H1 (cell line): ENCODE results near the gene TPM2. TPM values are rescaled to one million over a fixed set of nuclear protein-coding genes. Genes with fewer than 3 reads are reported as not detected.

Source experiments
- CTCF ChIA-PET: fragments of 300-600 bp; sonication (Branson Sonifier 250); formaldehyde crosslinking; loops from one replicate; lab custom pipeline; 2021; ENCODE audit not compliant: partially characterized antibody; lab: Charles Lee
- POLR2A ChIA-PET: fragments of 300-600 bp; sonication (Branson Sonifier 250); formaldehyde crosslinking; loops from one replicate; lab custom pipeline; 2021; ENCODE audit warnings: inconsistent platforms; ENCODE audit not compliant: partially characterized antibody; lab: Charles Lee
- DNase-seq, 2 experiments: peaks; one replicate each; pipeline versions ENCODE4 v3.0.0 to v3.0.0-alpha.2; 2010 to 2022; ENCODE audit warnings: low spot score in 2 of 2, low read depth in 1 of 2, mixed read lengths in 1 of 2
- FAIRE-seq: peaks from 2 replicates; lab custom pipeline; 2011; peaks lifted over from hg19 to GRCh38; lab: Jason Lieb, UNC
- H2AFZ ChIP-seq: 2 replicates; pipeline ENCODE4 v1.8.1; 2012; ENCODE audit warnings: low read length, inconsistent platforms
- H2AK5ac ChIP-seq: 2 replicates; pipeline ENCODE4 v1.6.1; 2013; ENCODE audit warnings: low read depth, low read length
- H2BK120ac ChIP-seq: replicated peaks from 2 replicates; pipeline ENCODE3; 2013; ENCODE audit warnings: low read depth, low read length, inconsistent platforms
- H2BK12ac ChIP-seq: 2 replicates; pipeline ENCODE4 v1.6.1; 2013; ENCODE audit warnings: low read depth, low read length
- H2BK15ac ChIP-seq: 2 replicates; pipeline ENCODE4 v1.6.1; 2013; ENCODE audit warnings: low read length
- H2BK20ac ChIP-seq: 2 replicates; pipeline ENCODE4 v1.6.1; 2013; ENCODE audit warnings: low read length
- H2BK5ac ChIP-seq: 2 replicates; pipeline ENCODE4 v1.6.1; 2013; ENCODE audit warnings: low read depth, low read length
- H3K14ac ChIP-seq: 2 replicates; pipeline ENCODE4 v1.6.1; 2013; ENCODE audit warnings: inconsistent platforms; ENCODE audit not compliant: insufficient read length
- H3K18ac ChIP-seq: 2 replicates; pipeline ENCODE4 v1.6.1; 2013; ENCODE audit warnings: low read length; ENCODE audit errors: extremely low read depth
- H3K23ac ChIP-seq: 2 replicates; pipeline ENCODE4 v1.6.1; 2013; ENCODE audit warnings: inconsistent platforms; ENCODE audit not compliant: insufficient read length
- H3K23me2 ChIP-seq: 2 replicates; pipeline ENCODE4 v1.6.1; 2013; ENCODE audit warnings: low read depth, low read length
- H3K27ac ChIP-seq: 2 replicates; pipeline ENCODE4 v1.6.1; 2011; ENCODE audit warnings: low read depth, low read length, inconsistent platforms
- H3K27me3 ChIP-seq, 4 experiments: replicated peaks in 1 of 4; 1 replicate in 1 of 4; 2 replicates in 3 of 4; pipeline versions ENCODE4 v1.6.1 to v1.8.1; 2011 to 2013; ENCODE audit warnings: low read length in 3 of 4, mild to moderate bottlenecking in 3 of 4, inconsistent platforms in 2 of 4, mixed read lengths in 2 of 4, moderate library complexity in 1 of 4; ENCODE audit not compliant: control insufficient read depth in 3 of 4, insufficient read depth in 3 of 4; ENCODE audit errors: extremely low read depth in 1 of 4
- H3K36me3 ChIP-seq, 4 experiments: 2 replicates each; pipeline versions ENCODE4 v1.6.1 to v1.8.1; 2011 to 2013; ENCODE audit warnings: mild to moderate bottlenecking in 4 of 4, low read length in 3 of 4, moderate library complexity in 2 of 4, control low read depth in 1 of 4, inconsistent platforms in 1 of 4; ENCODE audit not compliant: insufficient read depth in 4 of 4, control insufficient read depth in 2 of 4
- H3K4ac ChIP-seq: replicated peaks from 2 replicates; pipeline ENCODE3; 2013; ENCODE audit warnings: low read length, low read depth, mixed read lengths, inconsistent platforms; ENCODE audit not compliant: insufficient read length
- H3K4me1 ChIP-seq, 4 experiments: replicated peaks in 1 of 4; 1 replicate in 1 of 4; 2 replicates in 3 of 4; pipeline versions ENCODE4 v1.6.1 to v1.8.1; 2011 to 2013; ENCODE audit warnings: low read length in 3 of 4, inconsistent platforms in 2 of 4, mixed read lengths in 1 of 4; ENCODE audit not compliant: insufficient read depth in 4 of 4, control insufficient read depth in 3 of 4
- H3K4me2 ChIP-seq, 2 experiments: 2 replicates each; pipeline versions ENCODE4 v1.6.1 to v1.8.1; 2011 to 2013; ENCODE audit warnings: low read depth in 2 of 2, low read length in 2 of 2, control low read depth in 1 of 2, inconsistent platforms in 1 of 2, mild to moderate bottlenecking in 1 of 2; ENCODE audit not compliant: insufficient read depth in 1 of 2
- H3K4me3 ChIP-seq, 4 experiments: fragments of 200-600, 300-600 bp in 1 of 4; sonication (generic), shearing (Covaris generic), sonication (Bioruptor Twin) in 1 of 4; 2 replicates each; pipeline versions ENCODE4 v1.5.1 to v1.8.1; 2011 to 2016; ENCODE audit warnings: low read length in 4 of 4, low read depth in 3 of 4, control low read depth in 2 of 4, inconsistent platforms in 2 of 4, mild to moderate bottlenecking in 2 of 4, mixed read lengths in 1 of 4, moderate library complexity in 1 of 4; ENCODE audit not compliant: insufficient read depth in 2 of 4; ENCODE audit errors: extremely low read depth in 1 of 4
- H3K56ac ChIP-seq: replicated peaks from 2 replicates; pipeline ENCODE3; 2013; ENCODE audit warnings: low read depth, mild to moderate bottlenecking, mixed read lengths, low read length, inconsistent platforms; ENCODE audit not compliant: insufficient read length
- H3K79me1 ChIP-seq: 2 replicates; pipeline ENCODE4 v1.6.1; 2013; ENCODE audit warnings: low read depth, low read length, control low read depth
- H3K79me2 ChIP-seq, 2 experiments: 2 replicates each; pipeline versions ENCODE4 v1.6.1 to v1.8.1; 2012 to 2013; ENCODE audit warnings: low read length in 2 of 2, mild to moderate bottlenecking in 2 of 2, inconsistent platforms in 1 of 2; ENCODE audit not compliant: insufficient read depth in 2 of 2, control insufficient read depth in 1 of 2
- H3K9ac ChIP-seq, 4 experiments: replicated peaks in 1 of 4; 1 replicate in 1 of 4; 2 replicates in 3 of 4; pipeline versions ENCODE4 v1.6.1 to v1.8.1; 2011 to 2013; ENCODE audit warnings: low read depth in 3 of 4, low read length in 3 of 4, control low read depth in 2 of 4, mild to moderate bottlenecking in 2 of 4, moderate library complexity in 2 of 4, inconsistent platforms in 1 of 4; ENCODE audit errors: extremely low read depth in 1 of 4
- H3K9me3 ChIP-seq, 2 experiments: 2 replicates each; pipeline versions ENCODE4 v1.6.1 to v1.8.1; 2012 to 2013; ENCODE audit warnings: mild to moderate bottlenecking in 2 of 2, moderate library complexity in 2 of 2, control low read depth in 1 of 2, inconsistent platforms in 1 of 2, low read depth in 1 of 2, low read length in 1 of 2, mixed read lengths in 1 of 2; ENCODE audit not compliant: insufficient read depth in 2 of 2
- H4K20me1 ChIP-seq, 2 experiments: replicated peaks in 1 of 2; 2 replicates each; pipeline versions ENCODE3 to v1.8.1; 2011 to 2013; ENCODE audit warnings: inconsistent platforms in 2 of 2, low read length in 2 of 2, mild to moderate bottlenecking in 1 of 2; ENCODE audit not compliant: insufficient read depth in 2 of 2, control insufficient read depth in 1 of 2
- H4K5ac ChIP-seq: 2 replicates; pipeline ENCODE4 v1.6.1; 2013; ENCODE audit warnings: low read length, low read depth, mixed read lengths, inconsistent platforms; ENCODE audit not compliant: insufficient read length
- H4K8ac ChIP-seq: 2 replicates; pipeline ENCODE4 v1.8.0; 2013; ENCODE audit warnings: mild to moderate bottlenecking, moderate library complexity, low read length, inconsistent platforms; ENCODE audit not compliant: insufficient read depth; ENCODE audit errors: extremely low read depth
- H4K91ac ChIP-seq: replicated peaks from 2 replicates; pipeline ENCODE3; 2013; ENCODE audit warnings: low read length, mixed read lengths, inconsistent platforms; ENCODE audit not compliant: insufficient read length
- POLR2A ChIP-seq, 2 experiments: IDR thresholded peaks; 1 replicate in 1 of 2; 2 replicates in 1 of 2; pipeline ENCODE4 v1.6.1; 2011; ENCODE audit warnings: low read depth in 2 of 2, low read length in 2 of 2, mild to moderate bottlenecking in 2 of 2; ENCODE audit errors: control extremely low read depth in 1 of 2
- SRF ChIP-seq: IDR thresholded peaks from 2 replicates; pipeline ENCODE4 v1.6.1; 2011; ENCODE audit warnings: mild to moderate bottlenecking, low read depth, low read length, moderate library complexity
- WGBS, 2 experiments: shearing (Covaris generic) in 1 of 2; methylation state at CpG; one replicate each; pipeline versions ENCODE4 v1.1.6 to v1.1.7; 2013 to 2015; ENCODE audit warnings: low lambda C conversion rate in 2 of 2, mixed read lengths in 2 of 2, inconsistent platforms in 1 of 2, low coverage in 1 of 2, missing lambda C conversion rate in 1 of 2; ENCODE audit not compliant: insufficient replicate concordance in 2 of 2, insufficient coverage in 1 of 2, insufficient read length in 1 of 2; ENCODE audit errors: extremely low coverage in 1 of 2, missing lambda C conversion rate in 1 of 2; 5-methylcytosine and 5-hydroxymethylcytosine counted together
- polyA plus RNA-seq, 7 experiments: library from polyadenylated mRNA; depleted of rRNA in 3 of 7; stranded (reverse) in 5 of 7; unstranded in 2 of 7; fragments of >200 nt in 5 of 7; fragments of 200-250 nt in 2 of 7; gene quantifications; 1 replicate in 5 of 7; 2 replicates in 1 of 7; 4 replicates in 1 of 7; pipeline versions ENCODE4 v1.2.1 to v1.2.3, GENCODE V29; 2011 to 2013; ENCODE audit warnings: missing spikeins in 2 of 7, mixed read lengths in 2 of 7
- total RNA-seq: library from RNA; stranded (reverse); fragmentation: NEBNext Ultra II Directional; extraction: Animal tissue kit (Norgen Biotek cat#: 25700); gene quantifications from 2 replicates; pipeline ENCODE4 v1.2.1, GENCODE V29; 2021

Gene TPM2
- total and polyA plus RNA-seq, 2 of the 8 experiments (the other 6 are each of a cell fraction or from before 2014, with no cell fraction given): 62.5 to 181 TPM

DNA sequence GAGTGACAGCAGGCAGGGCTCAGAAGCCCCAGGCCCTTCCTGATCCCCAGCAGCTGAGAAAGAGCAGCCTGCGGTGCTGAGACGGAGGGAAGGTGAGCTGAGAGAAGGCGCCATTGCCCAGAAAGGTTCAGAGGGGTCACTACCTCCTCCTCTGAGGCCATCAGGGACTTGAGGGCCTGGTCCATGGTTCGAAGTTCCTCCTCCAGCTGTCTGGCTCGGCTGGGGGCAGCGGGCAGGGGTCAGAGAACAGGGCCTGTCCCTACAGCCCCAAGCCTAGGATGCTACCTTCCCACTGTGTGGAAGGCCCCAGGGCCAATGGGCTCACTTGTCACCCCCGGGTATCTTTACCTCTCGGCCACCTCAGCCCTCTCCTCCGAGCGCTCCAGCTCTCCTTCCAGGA is 4.8 kb downstream of the TPM2 start:
- Histone ChIP-seq H2AFZ (no peak overlapping the region), H2BK5ac (no peak overlapping the region), H4K8ac (no peak overlapping the region), H3K56ac (no peak overlapping the region), H3K36me3 (peaks cover 14 to 46% (median 33%) of the 10 kb centered on the region in 4 experiments)
- FAIRE-seq: no peak
- DNase-seq: no peak
- 0 out of 3 replicates have a peak, but pooled peaks of 1 of the 2 experiments have one; percentile 20 for TF ChIP-seq POLR2A (IDR thresholded peaks at IDR 0.05; ENCODE audit: control extremely low read depth in 1 of 2, low read depth in 2 of 2, low read length in 2 of 2)
- TF ChIP-seq SRF: no peak
- TF ChIP-seq, all 59 proteins: peak for 1
- Histone ChIP-seq H3K14ac (no peak overlapping the region), H3K4me2 (no peak overlapping the region), H2BK20ac (no peak overlapping the region), H3K9ac (no peak overlapping the region), H4K91ac (no peak overlapping the region), H3K23ac (no peak overlapping the region), H3K4me3 (no peak overlapping the region), H2BK120ac (no peak overlapping the region), H3K27me3 (no peaks in the 10 kb centered on the region), H2AK5ac (no peak overlapping the region), H3K27ac (no peak overlapping the region), H2BK12ac (no peak overlapping the region), H3K4me1 (peaks cover 6 to 22% (median 10%) of the 10 kb centered on the region in 4 experiments; a peak in 6 of 7 replicates), H2BK15ac (no peak overlapping the region), H3K18ac (no peak overlapping the region), H3K79me2 (peaks cover 0 to 21% of the 10 kb centered on the region in 2 experiments; a peak in 2 of 4 replicates), H3K79me1 (peaks cover 2% of the 10 kb centered on the region; the same call in 1 of the 2 replicates), H4K20me1 (peaks cover 10 to 12% of the 10 kb centered on the region in 2 experiments), H3K9me3 (no peaks in the 10 kb centered on the region), H3K4ac (no peak overlapping the region), H3K23me2 (peaks cover 5% of the 10 kb centered on the region; the same call in 1 of the 2 replicates), H4K5ac (no peak overlapping the region)
- ChIA-PET CTCF (interaction anchor here (0.6 to 3.5 kb wide), 5 partner anchors 10 to 41 kb away, joined by 3 to 25 read pairs (median 7); no protein-coding TSS in a partner anchor), POLR2A (interaction anchor here (0.8 to 8.4 kb wide), 8 partner anchors 9 to 41 kb away, joined by 3 to 55 read pairs (median 6); partner anchors contain the start of genes ARHGEF39, CCDC107 and RMRP)
- WGBS, 2 experiments: 91% methylated on average over 10 of the region's 10 CpGs; no CpG with 5 or more reads in 1 of the 2 experiments
